Gastrocnemius medialis (tissue), 4 donors: ENCODE data around the gene LACRT. TPM values are rescaled to one million over a fixed set of nuclear protein-coding genes. Genes with fewer than 3 reads are reported as not detected.
"Not testable (repeated sequence)": the region's sequence is repeated elsewhere in the genome, so short reads cannot be mapped to it uniquely, and the experiment has no call there.

Experiments
- ATAC-seq, 2 donors: fragments of 150-250 bp; one replicate each; pipeline ENCODE4 v1.9.1; 2016
- DNase-seq, 2 donors: peaks; one replicate each; pipeline ENCODE4 v3.0.0-alpha.2; 2019
- H3K27ac ChIP-seq, 4 donors: fragments of 200-600 bp; sonication (generic); 1 replicate in 1 of 4; 2 replicates in 3 of 4; pipeline ENCODE4 v1.5.1; 2016 to 2018; ENCODE audit warnings: mild to moderate bottlenecking in 2 of 4, moderate library complexity in 1 of 4
- H3K27me3 ChIP-seq, 3 donors: fragments of 200-600 bp; sonication (generic) in 2 of 3; 1 replicate in 1 of 3; 2 replicates in 2 of 3; pipeline versions ENCODE4 v1.5.1 to v1.6.0; 2016 to 2019; ENCODE audit warnings: mild to moderate bottlenecking in 1 of 3, moderate library complexity in 1 of 3
- H3K36me3 ChIP-seq, 2 donors: fragments of 200-600 bp; sonication (generic) in 1 of 2; one replicate each; pipeline ENCODE4 v1.5.1; 2017 to 2018
- H3K4me1 ChIP-seq, 2 donors: fragments of 200-600 bp; sonication (generic) in 1 of 2; one replicate each; pipeline ENCODE4 v1.5.1; 2016 to 2017; ENCODE audit warnings: mild to moderate bottlenecking in 2 of 2
- H3K4me3 ChIP-seq, 4 donors: fragments of 200-600 bp; sonication (generic) in 3 of 4; 1 replicate in 1 of 4; 2 replicates in 3 of 4; pipeline ENCODE4 v1.5.1; 2016 to 2019; ENCODE audit warnings: mild to moderate bottlenecking in 2 of 4
- H3K9me3 ChIP-seq, 3 donors: fragments of 200-600 bp; sonication (generic) in 2 of 3; 1 replicate in 1 of 3; 2 replicates in 2 of 3; pipeline ENCODE4 v1.5.1; 2016 to 2019
- CTCF ChIP-seq, 5 experiments: fragments of 450-650 bp in 3 of 5; fragments of 200-600 bp in 2 of 5; sonication (generic) in 2 of 5; IDR thresholded peaks in 4 of 5; conservative IDR thresholded peaks in 1 of 5; 1 replicate in 4 of 5; 2 replicates in 1 of 5; pipeline ENCODE4 v1.5.1; 2016 to 2019; ENCODE audit warnings: antibody characterized with exemption in 5 of 5, mild to moderate bottlenecking in 3 of 5, moderate library complexity in 3 of 5
- POLR2A ChIP-seq, 2 donors: fragments of 450-650 bp; IDR thresholded peaks; one replicate each; pipeline ENCODE4 v1.6.1; 2017; ENCODE audit warnings: antibody characterized with exemption in 2 of 2, mild to moderate bottlenecking in 2 of 2, moderate library complexity in 2 of 2
- in situ Hi-C, 4 donors: fragments of 200-750 bp; cut with MboI; loops; one replicate each; pipeline versions ENCODE4 v1.15.0 to v1.8.0; 2017; ENCODE audit warnings: low sequenced_read_pairs in 4 of 4
- intact Hi-C: fragments of 100-400 bp; cut with DNase I; formaldehyde crosslinking; loops from one replicate; pipeline ENCODE4 v1.15.1; 2023; ENCODE audit warnings: low total_unique reads
- total RNA-seq, 4 donors: library from RNA; depleted of rRNA; stranded (reverse); fragments of >200 nt; gene quantifications; one replicate each; pipeline versions ENCODE4 v1.1.0 to v1.2.3, GENCODE V29; 2016

LACRT gene
- total RNA-seq, 4 donors from 2014 or later, result not detected

GRCh38 chr12:54667945-54668344, 33.2 kb upstream of the LACRT start:
- DNase-seq (no peak), ATAC-seq (no peak)
- Histone ChIP-seq H3K27ac (no peak overlapping the region), H3K36me3 (no peaks in the 10 kb centered on the region), H3K4me1 (no peaks in the 10 kb centered on the region), H3K9me3 (no peaks in the 10 kb centered on the region), H3K27me3 (no peaks in the 10 kb centered on the region), H3K4me3 (no peak overlapping the region)
- intact Hi-C loops, result no loop called here
- in situ Hi-C loops, result no loop called here
- TF ChIP-seq POLR2A (IDR thresholded peaks at IDR 0.05) (no peak), CTCF (IDR thresholded peaks at IDR 0.05 in 4 of 5, conservative IDR thresholded peaks at IDR 0.05 in 1 of 5) (no peak)

- H3K27me3 ChIP-seq, result no peaks in the 10 kb centered on the region
- in situ Hi-C loops, result no loop called here
- no peak overlapping the region for H3K27ac ChIP-seq
- H3K9me3 ChIP-seq, result no peaks in the 10 kb centered on the region
- no peak for TF ChIP-seq CTCF (IDR thresholded peaks at IDR 0.05 in 4 of 5, conservative IDR thresholded peaks at IDR 0.05 in 1 of 5)
- no peak for TF ChIP-seq POLR2A (IDR thresholded peaks at IDR 0.05)
- no peaks in the 10 kb centered on the region for H3K36me3 ChIP-seq
- no peak overlapping the region for H3K4me3 ChIP-seq
- DNase-seq (no peak), ATAC-seq (no peak)
- intact Hi-C loops, result no loop called here
- peaks cover 0 to 1% of the 10 kb centered on the region in 2 donors for H3K4me1 ChIP-seq
Measured at GRCh38 chr12:54666008-54666407, 31.3 kb upstream of the LACRT start.

GRCh38 chr12:54665022-54665635, 30.4 kb upstream of the LACRT start:
- H3K4me3 ChIP-seq, H3K27me3 ChIP-seq, H3K9me3 ChIP-seq, H3K27ac ChIP-seq, H3K36me3 ChIP-seq, H3K4me1 ChIP-seq, ATAC-seq, DNase-seq, in situ Hi-C loops, intact Hi-C loops: not testable (repeated sequence)

GRCh38 chr12:54663603-54664002, 28.9 kb upstream of the LACRT start:
- no peaks in the 10 kb centered on the region for H3K27me3 ChIP-seq
- ATAC-seq (no peak), DNase-seq (no peak)
- no peaks in the 10 kb centered on the region for H3K9me3 ChIP-seq
- TF ChIP-seq POLR2A (IDR thresholded peaks at IDR 0.05) (no peak), CTCF (IDR thresholded peaks at IDR 0.05 in 4 of 5, conservative IDR thresholded peaks at IDR 0.05 in 1 of 5) (no peak)
- no peak overlapping the region for H3K27ac ChIP-seq
- in situ Hi-C loops, result no loop called here
- peaks cover 6 to 9% of the 10 kb centered on the region in 2 donors for H3K4me1 ChIP-seq
- intact Hi-C loops, result no loop called here
- H3K36me3 ChIP-seq, result no peaks in the 10 kb centered on the region
- H3K4me3 ChIP-seq, result no peak overlapping the region

GRCh38 chr12:54662026-54662425, 27.3 kb upstream of the LACRT start:
- H3K4me1 ChIP-seq, result peaks cover 6 to 9% of the 10 kb centered on the region in 2 donors
- no peaks in the 10 kb centered on the region for H3K9me3 ChIP-seq
- in situ Hi-C loops (no loop called here), intact Hi-C loops (no loop called here)
- no peak overlapping the region for H3K27ac ChIP-seq
- no peaks in the 10 kb centered on the region for H3K36me3 ChIP-seq
- TF ChIP-seq POLR2A (IDR thresholded peaks at IDR 0.05) (no peak), CTCF (IDR thresholded peaks at IDR 0.05 in 4 of 5, conservative IDR thresholded peaks at IDR 0.05 in 1 of 5) (no peak)
- no peak for DNase-seq
- no peak overlapping the region for H3K4me3 ChIP-seq
- no peak for ATAC-seq
- H3K27me3 ChIP-seq, result no peaks in the 10 kb centered on the region
